Hepatocyte (in vitro differentiated cells): Measurements from ENCODE around the gene OR52N4. TPM values are rescaled to one million over a fixed set of nuclear protein-coding genes. Genes with fewer than 3 reads are reported as not detected.
"Not testable (repeated sequence)": the region's sequence is repeated elsewhere in the genome, so short reads cannot be mapped to it uniquely, and the experiment has no call there.

Experiments used
- DNase-seq: peaks from one replicate; pipeline ENCODE4 v3.0.0-alpha.2; 2016; ENCODE audit warnings: low spot score
- H2AFZ ChIP-seq: fragments of 200-600 bp; sonication (generic); 2 replicates; pipeline ENCODE4 v1.6.0; 2016; ENCODE audit warnings: antibody characterized with exemption, mild to moderate bottlenecking
- H3K27ac ChIP-seq: fragments of 200-600 bp; sonication (generic); 2 replicates; pipeline ENCODE4 v1.5.1; 2016; ENCODE audit warnings: mild to moderate bottlenecking
- H3K27me3 ChIP-seq: fragments of 200-600 bp; sonication (generic); 2 replicates; pipeline ENCODE4 v1.6.1; 2016
- H3K36me3 ChIP-seq: fragments of 200-600 bp; sonication (generic); replicated peaks from 2 replicates; pipeline ENCODE4 v1.5.1; 2016; ENCODE audit warnings: low read depth; ENCODE audit not compliant: insufficient read depth
- H3K4me1 ChIP-seq: fragments of 200-600 bp; sonication (generic); 2 replicates; pipeline ENCODE4 v1.5.1; 2016; ENCODE audit warnings: mild to moderate bottlenecking, moderate library complexity; ENCODE audit not compliant: insufficient read depth
- H3K4me2 ChIP-seq: fragments of 200-600 bp; sonication (generic); 2 replicates; pipeline ENCODE4 v1.6.0; 2016
- H3K4me3 ChIP-seq: fragments of 200-600 bp; sonication (generic); 2 replicates; pipeline ENCODE4 v1.5.1; 2016; ENCODE audit warnings: mild to moderate bottlenecking
- H3K79me2 ChIP-seq: fragments of 200-600 bp; sonication (generic); 2 replicates; pipeline ENCODE4 v1.6.0; 2017; ENCODE audit warnings: mild to moderate bottlenecking
- H3K9me2 ChIP-seq: fragments of 200-600 bp; sonication (generic); replicated peaks from 2 replicates; pipeline ENCODE4 v1.6.0; 2017; ENCODE audit warnings: mild to moderate bottlenecking; ENCODE audit not compliant: insufficient read depth
- H3K9me3 ChIP-seq: fragments of 200-600 bp; sonication (generic); 2 replicates; pipeline ENCODE4 v1.5.1; 2016; ENCODE audit warnings: low read depth, mild to moderate bottlenecking
- H4K20me1 ChIP-seq: fragments of 200-600 bp; sonication (generic); 2 replicates; pipeline ENCODE4 v1.6.0; 2016; ENCODE audit warnings: mild to moderate bottlenecking; ENCODE audit not compliant: insufficient read depth, poor library complexity, severe bottlenecking
- EZH2 ChIP-seq: fragments of 200-600 bp; sonication (generic); IDR thresholded peaks from 2 replicates; pipeline ENCODE4 v1.6.1; 2016; ENCODE audit warnings: antibody characterized with exemption, mild to moderate bottlenecking, borderline replicate concordance
- EZH2phosphoT487 ChIP-seq: fragments of 200-600 bp; sonication (generic); IDR thresholded peaks from one replicate; pipeline ENCODE4 v1.6.1; 2018; ENCODE audit warnings: antibody characterized with exemption, mild to moderate bottlenecking, low read depth, moderate library complexity; ENCODE audit not compliant: unreplicated experiment, severe bottlenecking
- WGBS: methylation state at CpG from one replicate; pipeline ENCODE4 v1.1.6; 2016; ENCODE audit warnings: low lambda C conversion rate; ENCODE audit errors: missing lambda C conversion rate; 5-methylcytosine and 5-hydroxymethylcytosine counted together
- polyA plus RNA-seq: library from polyadenylated mRNA; unstranded; fragments of >200 nt; fragmentation: Nextera tagmentation; extraction: Ambion mirVana; gene quantifications from 2 replicates; pipeline ENCODE4 v1.2.1, GENCODE V29; 2016
- total RNA-seq: library from RNA; depleted of rRNA; stranded (reverse); fragments of >200 nt; gene quantifications from 2 replicates; pipeline ENCODE4 v1.2.3, GENCODE V29; 2014
- TF ChIP-seq, protein P1 (sequence below): fragments of 200-600 bp; sonication (generic); IDR thresholded peaks from 2 replicates; pipeline ENCODE4 v1.5.1; 2016; ENCODE audit warnings: antibody characterized with exemption, mild to moderate bottlenecking; ENCODE audit not compliant: poor library complexity

The OR52N4 gene
- total RNA-seq (not detected in 2 replicates), polyA plus RNA-seq (not detected in 2 replicates)

GRCh38 chr11:5753943-5754342 is at the start of gene OR52N4:
Gene OR52N4, plus strand, starts transcription at chr11:5754243. Its CDS starts 498 bp downstream, at chr11:5754741.
- no peak for DNase-seq
- no peaks in the 10 kb centered on the region for H3K4me1 ChIP-seq
- no peaks in the 10 kb centered on the region for H3K79me2 ChIP-seq
- no peak within 1 kb of the TSS for H3K4me3 ChIP-seq
- no peak within 1 kb of the TSS for H3K27ac ChIP-seq
- TF ChIP-seq EZH2 (no peak), EZH2phosphoT487 (no peak)
- TF ChIP-seq, protein P1, sequence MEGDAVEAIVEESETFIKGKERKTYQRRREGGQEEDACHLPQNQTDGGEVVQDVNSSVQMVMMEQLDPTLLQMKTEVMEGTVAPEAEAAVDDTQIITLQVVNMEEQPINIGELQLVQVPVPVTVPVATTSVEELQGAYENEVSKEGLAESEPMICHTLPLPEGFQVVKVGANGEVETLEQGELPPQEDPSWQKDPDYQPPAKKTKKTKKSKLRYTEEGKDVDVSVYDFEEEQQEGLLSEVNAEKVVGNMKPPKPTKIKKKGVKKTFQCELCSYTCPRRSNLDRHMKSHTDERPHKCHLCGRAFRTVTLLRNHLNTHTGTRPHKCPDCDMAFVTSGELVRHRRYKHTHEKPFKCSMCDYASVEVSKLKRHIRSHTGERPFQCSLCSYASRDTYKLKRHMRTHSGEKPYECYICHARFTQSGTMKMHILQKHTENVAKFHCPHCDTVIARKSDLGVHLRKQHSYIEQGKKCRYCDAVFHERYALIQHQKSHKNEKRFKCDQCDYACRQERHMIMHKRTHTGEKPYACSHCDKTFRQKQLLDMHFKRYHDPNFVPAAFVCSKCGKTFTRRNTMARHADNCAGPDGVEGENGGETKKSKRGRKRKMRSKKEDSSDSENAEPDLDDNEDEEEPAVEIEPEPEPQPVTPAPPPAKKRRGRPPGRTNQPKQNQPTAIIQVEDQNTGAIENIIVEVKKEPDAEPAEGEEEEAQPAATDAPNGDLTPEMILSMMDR, result no peak
- no peaks in the 10 kb centered on the region for H4K20me1 ChIP-seq
- H3K9me2 ChIP-seq, result no peaks in the 10 kb centered on the region
- H3K9me3 ChIP-seq, result no peaks in the 10 kb centered on the region
- no peaks in the 10 kb centered on the region for H3K27me3 ChIP-seq
- H2AFZ ChIP-seq, result no peak within 1 kb of the TSS
- no peaks in the 10 kb centered on the region for H3K36me3 ChIP-seq
- no peak within 1 kb of the TSS for H3K4me2 ChIP-seq
- 100% methylated on average over 1 of the region's 1 CpG for WGBS

- Histone ChIP-seq H4K20me1 (no peaks in the 10 kb centered on the region), H3K27me3 (no peaks in the 10 kb centered on the region), H3K9me3 (no peaks in the 10 kb centered on the region), H3K9me2 (no peaks in the 10 kb centered on the region), H2AFZ (no peak overlapping the region), H3K4me2 (no peak overlapping the region), H3K79me2 (no peaks in the 10 kb centered on the region), H3K27ac (no peak overlapping the region), H3K4me3 (no peak overlapping the region), H3K4me1 (no peaks in the 10 kb centered on the region), H3K36me3 (no peaks in the 10 kb centered on the region)
- 94% methylated on average over 4 of the region's 4 CpGs for WGBS
- no peak for DNase-seq
- no peak for TF ChIP-seq EZH2phosphoT487
- TF ChIP-seq, protein P1, result no peak
- no peak for TF ChIP-seq EZH2
Measured at GRCh38 chr11:5705688-5706087, 48.4 kb upstream of the OR52N4 start.

- no peaks in the 10 kb centered on the region for H3K36me3 ChIP-seq
- DNase-seq, result no peak
- TF ChIP-seq, protein P1, result peak; percentile 32
- TF ChIP-seq EZH2phosphoT487, result no peak
- H3K4me2 ChIP-seq, result no peak overlapping the region
- no peak overlapping the region for H3K27ac ChIP-seq
- no peaks in the 10 kb centered on the region for H3K27me3 ChIP-seq
- no peaks in the 10 kb centered on the region for H3K4me1 ChIP-seq
- no peak overlapping the region for H2AFZ ChIP-seq
- WGBS, result 85% methylated on average over 1 of the region's 1 CpG
- H3K79me2 ChIP-seq, result no peaks in the 10 kb centered on the region
- H3K9me3 ChIP-seq, result no peaks in the 10 kb centered on the region
- no peak overlapping the region for H3K4me3 ChIP-seq
- no peaks in the 10 kb centered on the region for H3K9me2 ChIP-seq
- no peaks in the 10 kb centered on the region for H4K20me1 ChIP-seq
Measured at GRCh38 chr11:5712507-5712906, 41.5 kb upstream of the OR52N4 start.

GRCh38 chr11:5713695-5714094 is 40.3 kb upstream of the OR52N4 start:
- Histone ChIP-seq H4K20me1 (no peaks in the 10 kb centered on the region), H3K4me3 (no peak overlapping the region), H3K4me2 (no peak overlapping the region), H3K79me2 (no peaks in the 10 kb centered on the region), H3K36me3 (no peaks in the 10 kb centered on the region), H3K9me2 (no peaks in the 10 kb centered on the region), H2AFZ (no peak overlapping the region), H3K27me3 (no peaks in the 10 kb centered on the region), H3K9me3 (no peaks in the 10 kb centered on the region), H3K4me1 (no peaks in the 10 kb centered on the region), H3K27ac (no peak overlapping the region)
- TF ChIP-seq EZH2phosphoT487, result no peak
- 71% methylated on average over 5 of the region's 5 CpGs for WGBS
- DNase-seq, result no peak

DNA sequence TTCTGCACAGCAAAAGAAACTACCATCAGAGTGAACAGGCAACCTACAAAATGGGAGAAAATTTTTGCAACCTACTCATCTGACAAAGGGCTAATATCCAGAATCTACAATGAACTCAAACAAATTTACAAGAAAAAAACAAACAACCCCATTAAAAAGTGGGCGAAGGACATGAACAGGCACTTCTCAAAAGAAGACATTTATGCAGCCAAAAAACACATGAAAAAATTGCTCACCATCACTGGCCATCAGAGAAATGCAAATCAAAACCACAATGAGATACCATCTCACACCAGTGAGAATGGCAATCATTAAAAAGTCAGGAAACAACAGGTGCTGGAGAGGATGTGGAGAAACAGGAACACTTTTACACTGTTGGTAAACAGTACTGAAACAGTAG is 37.5 kb upstream of the OR52N4 start:
- WGBS, result 95% methylated on average over 1 of the region's 1 CpG
- not testable (repeated sequence) for H4K20me1 ChIP-seq, H3K9me2 ChIP-seq, H3K36me3 ChIP-seq, H3K9me3 ChIP-seq, DNase-seq, H3K27ac ChIP-seq, H2AFZ ChIP-seq, H3K4me2 ChIP-seq, H3K27me3 ChIP-seq, H3K4me3 ChIP-seq, H3K4me1 ChIP-seq, H3K79me2 ChIP-seq
